ENCODE data around the gene NRF1. TPM values are rescaled to one million over a fixed set of nuclear protein-coding genes. Genes with fewer than 3 reads are reported as not detected.

The NRF1 gene
- total RNA-seq, 1 donor from 2014 or later = 16.7 TPM

- Histone ChIP-seq H3K36me3 (peaks cover 21% of the 10 kb centered on the region), H3K9me3 (peaks cover 7% of the 10 kb centered on the region), H3K4me1 (peaks cover 6% of the 10 kb centered on the region), H3K27me3 (ENCODE audit: low read depth) (no peaks in the 10 kb centered on the region), H3K27ac (no peak overlapping the region), H3K4me3 (no peak overlapping the region)
- peak; percentile 31 for TF ChIP-seq CTCF (IDR thresholded peaks at IDR 0.05)
- ATAC-seq (peak in 1 of 2 donors; percentile 61), DNase-seq (no peak)
- intact Hi-C loops (cut with DNase I) = no loop called here
Observed at GRCh38 chr7:129664029-129665012, 52.8 kb downstream of the NRF1 start.

GRCh38 chr7:129665013-129665401 lies 53.5 kb downstream of the NRF1 start:
- Histone ChIP-seq H3K4me1 (peaks cover 6% of the 10 kb centered on the region), H3K36me3 (peaks cover 14% of the 10 kb centered on the region), H3K9me3 (peaks cover 7% of the 10 kb centered on the region), H3K4me3 (no peak overlapping the region), H3K27ac (no peak overlapping the region), H3K27me3 (ENCODE audit: low read depth) (no peaks in the 10 kb centered on the region)
- DNase-seq = no peak
- no peak for TF ChIP-seq CTCF (IDR thresholded peaks at IDR 0.05)
- intact Hi-C loops (cut with DNase I) = no loop called here
- ATAC-seq = peak; percentile 68 to 72

GRCh38 chr7:129667116-129667515 lies 55.6 kb downstream of the NRF1 start:
- H3K27ac ChIP-seq = no peak overlapping the region
- no peak for TF ChIP-seq CTCF (IDR thresholded peaks at IDR 0.05)
- DNase-seq (no peak), ATAC-seq (no peak)
- no peaks in the 10 kb centered on the region for H3K27me3 ChIP-seq (ENCODE audit: low read depth)
- H3K9me3 ChIP-seq = no peaks in the 10 kb centered on the region
- H3K4me3 ChIP-seq = no peak overlapping the region
- no peaks in the 10 kb centered on the region for H3K36me3 ChIP-seq
- intact Hi-C loops (cut with DNase I) = no loop called here
- H3K4me1 ChIP-seq = peaks cover 6% of the 10 kb centered on the region

GRCh38 chr7:129667551-129667950 lies 56.0 kb downstream of the NRF1 start:
- no peak for TF ChIP-seq CTCF (IDR thresholded peaks at IDR 0.05)
- Histone ChIP-seq H3K27ac (no peak overlapping the region), H3K4me1 (peaks cover 6% of the 10 kb centered on the region), H3K27me3 (ENCODE audit: low read depth) (no peaks in the 10 kb centered on the region), H3K4me3 (no peak overlapping the region), H3K9me3 (no peaks in the 10 kb centered on the region), H3K36me3 (peaks cover 4% of the 10 kb centered on the region)
- ATAC-seq (no peak), DNase-seq (no peak)
- intact Hi-C loops (cut with DNase I) = no loop called here

GRCh38 chr7:129669901-129670300 lies 58.4 kb downstream of the NRF1 start:
- Histone ChIP-seq H3K9me3 (no peaks in the 10 kb centered on the region), H3K27ac (no peak overlapping the region), H3K4me1 (peaks cover 4% of the 10 kb centered on the region), H3K36me3 (peaks cover 20% of the 10 kb centered on the region), H3K4me3 (no peak overlapping the region), H3K27me3 (ENCODE audit: low read depth) (no peaks in the 10 kb centered on the region)
- ATAC-seq (no peak), DNase-seq (no peak)
- no peak for TF ChIP-seq CTCF (IDR thresholded peaks at IDR 0.05)
- intact Hi-C loops (cut with DNase I) = no loop called here
